Suprapubic skin (tissue), 4 donors: ENCODE data around the gene SCTR. TPM values are rescaled to one million over a fixed set of nuclear protein-coding genes. Genes with fewer than 3 reads are reported as not detected.

ENCODE experiments used
- DNase-seq, 2 donors: peaks; one replicate each; pipeline ENCODE4 v3.0.0-alpha.2; 2019; ENCODE audit warnings: low spot score in 2 of 2
- H3K27ac ChIP-seq: fragments of 200-600 bp; sonication (generic); one replicate; pipeline ENCODE4 v1.5.1; 2019
- H3K27me3 ChIP-seq: fragments of 200-600 bp; sonication (generic); one replicate; pipeline ENCODE4 v1.5.1; 2019
- H3K36me3 ChIP-seq: fragments of 200-600 bp; sonication (generic); one replicate; pipeline ENCODE4 v1.5.1; 2019
- H3K4me1 ChIP-seq: fragments of 200-600 bp; sonication (generic); one replicate; pipeline ENCODE4 v1.5.1; 2019
- H3K4me3 ChIP-seq: fragments of 200-600 bp; sonication (generic); one replicate; pipeline ENCODE4 v1.5.1; 2019; ENCODE audit warnings: mild to moderate bottlenecking
- H3K9me3 ChIP-seq: fragments of 200-600 bp; sonication (generic); one replicate; pipeline ENCODE4 v1.5.1; 2019
- CTCF ChIP-seq, 2 donors: fragments of 200-600 bp in 1 of 2; fragments of 450-650 bp in 1 of 2; sonication (generic) in 1 of 2; IDR thresholded peaks; one replicate each; pipeline ENCODE4 v1.5.1; 2016 to 2019; ENCODE audit warnings: antibody characterized with exemption in 2 of 2, mild to moderate bottlenecking in 1 of 2, moderate library complexity in 1 of 2
- EP300 ChIP-seq: sonication (generic); formaldehyde crosslinking; IDR thresholded peaks from one replicate; pipeline ENCODE4 v1.6.1; 2017; ENCODE audit warnings: antibody characterized with exemption
- POLR2A ChIP-seq, 2 donors: fragments of 450-650 bp; IDR thresholded peaks; one replicate each; pipeline ENCODE4 v1.6.1; 2017; ENCODE audit warnings: antibody characterized with exemption in 2 of 2, mild to moderate bottlenecking in 2 of 2, moderate library complexity in 2 of 2
- POLR2AphosphoS5 ChIP-seq, 3 donors: sonication (generic); formaldehyde crosslinking; IDR thresholded peaks; one replicate each; pipeline ENCODE4 v1.6.1; 2017; ENCODE audit warnings: antibody characterized with exemption in 3 of 3
- WGBS: methylation state at CpG from one replicate; pipeline ENCODE4 v1.1.5; 2018; 5-methylcytosine and 5-hydroxymethylcytosine counted together
- total RNA-seq, 4 donors: library from RNA; depleted of rRNA; stranded (reverse); fragments of >200 nt; gene quantifications; one replicate each; pipeline ENCODE4 v1.1.0, GENCODE V29; 2016

The SCTR gene
- not detected for total RNA-seq

GRCh38 chr2:119523952-119524694 is at the start of gene SCTR:
Gene SCTR, minus strand, starts transcription at chr2:119524483. Its CDS starts 257 bp downstream, at chr2:119524226.
- 12% methylated on average over 19 of the region's 74 CpGs for WGBS
- no peak for DNase-seq
- no peak for TF ChIP-seq POLR2A (IDR thresholded peaks at IDR 0.05)
- TF ChIP-seq EP300, result no peak
- no peak for TF ChIP-seq CTCF (IDR thresholded peaks at IDR 0.05)
- no peak for TF ChIP-seq POLR2AphosphoS5 (IDR thresholded peaks at IDR 0.05)
- H3K27ac ChIP-seq, result no peak within 1 kb of the TSS
- peaks cover 59% of the 10 kb centered on the region for H3K27me3 ChIP-seq
- no peak within 1 kb of the TSS for H3K4me3 ChIP-seq
- H3K4me1 ChIP-seq, result peaks cover 9% of the 10 kb centered on the region
- H3K36me3 ChIP-seq, result no peaks in the 10 kb centered on the region
- no peaks in the 10 kb centered on the region for H3K9me3 ChIP-seq

- no peak for DNase-seq
- no peak overlapping the region for H3K27ac ChIP-seq
- no peak overlapping the region for H3K4me3 ChIP-seq
- H3K9me3 ChIP-seq, result no peaks in the 10 kb centered on the region
- H3K27me3 ChIP-seq, result no peaks in the 10 kb centered on the region
- TF ChIP-seq POLR2AphosphoS5 (IDR thresholded peaks at IDR 0.05), result no peak
- TF ChIP-seq POLR2A (IDR thresholded peaks at IDR 0.05), result no peak
- no peak for TF ChIP-seq EP300
- TF ChIP-seq CTCF (IDR thresholded peaks at IDR 0.05), result no peak
- H3K36me3 ChIP-seq, result no peaks in the 10 kb centered on the region
- no peaks in the 10 kb centered on the region for H3K4me1 ChIP-seq
These were observed 43.0 kb upstream of the SCTR start for GRCh38 chr2:119567292-119567691.

- DNase-seq, result no peak
- H3K4me3 ChIP-seq, result no peak overlapping the region
- TF ChIP-seq POLR2A (IDR thresholded peaks at IDR 0.05) (no peak), EP300 (no peak), POLR2AphosphoS5 (IDR thresholded peaks at IDR 0.05) (no peak), CTCF (IDR thresholded peaks at IDR 0.05) (no peak)
- H3K9me3 ChIP-seq, result no peaks in the 10 kb centered on the region
- no peaks in the 10 kb centered on the region for H3K27me3 ChIP-seq
- WGBS, result 65% methylated on average over 2 of the region's 2 CpGs
- H3K27ac ChIP-seq, result no peak overlapping the region
- no peaks in the 10 kb centered on the region for H3K4me1 ChIP-seq
- no peaks in the 10 kb centered on the region for H3K36me3 ChIP-seq
These were observed 41.2 kb upstream of the SCTR start for GRCh38 chr2:119565481-119565880.

- H3K4me1 ChIP-seq, result no peaks in the 10 kb centered on the region
- no peak for TF ChIP-seq POLR2AphosphoS5 (IDR thresholded peaks at IDR 0.05)
- TF ChIP-seq EP300, result no peak
- TF ChIP-seq POLR2A (IDR thresholded peaks at IDR 0.05), result no peak
- TF ChIP-seq CTCF (IDR thresholded peaks at IDR 0.05), result no peak
- no peak overlapping the region for H3K27ac ChIP-seq
- no peaks in the 10 kb centered on the region for H3K36me3 ChIP-seq
- H3K4me3 ChIP-seq, result no peak overlapping the region
- H3K27me3 ChIP-seq, result no peaks in the 10 kb centered on the region
- WGBS, result 75% methylated on average over 7 of the region's 7 CpGs
- H3K9me3 ChIP-seq, result no peaks in the 10 kb centered on the region
- DNase-seq, result no peak
These were observed 29.5 kb upstream of the SCTR start for GRCh38 chr2:119553687-119554344.

- DNase-seq, result no peak
- no peak overlapping the region for H3K27ac ChIP-seq
- TF ChIP-seq POLR2A (IDR thresholded peaks at IDR 0.05) (no peak), CTCF (IDR thresholded peaks at IDR 0.05) (no peak), POLR2AphosphoS5 (IDR thresholded peaks at IDR 0.05) (no peak), EP300 (no peak)
- no peaks in the 10 kb centered on the region for H3K9me3 ChIP-seq
- 88% methylated on average over 3 of the region's 3 CpGs for WGBS
- no peak overlapping the region for H3K4me3 ChIP-seq
- H3K36me3 ChIP-seq, result no peaks in the 10 kb centered on the region
- H3K4me1 ChIP-seq, result no peaks in the 10 kb centered on the region
- H3K27me3 ChIP-seq, result no peaks in the 10 kb centered on the region
These were observed 28.6 kb upstream of the SCTR start for GRCh38 chr2:119552902-119553301.
